HL-60 (cell line): Measurements from ENCODE around the gene TENM4.

Experiments
- DNase-seq, 2 experiments: peaks; one replicate each; pipeline ENCODE4 v3.0.0-alpha.2; 2010 to 2020; ENCODE audit warnings: low read depth in 1 of 2, low spot score in 1 of 2
- H3K27ac ChIP-seq: fragments of 250-450 bp; sonication (Bioruptor Pico); replicated peaks from 2 replicates; pipeline ENCODE4 v1.5.1; 2020; ENCODE audit warnings: mild to moderate bottlenecking, moderate library complexity
- H3K27me3 ChIP-seq: fragments of 250-450 bp; sonication (Bioruptor Pico); 2 replicates; pipeline ENCODE4 v1.5.1; 2021; ENCODE audit warnings: mild to moderate bottlenecking, moderate library complexity; ENCODE audit not compliant: insufficient read depth, poor library complexity, severe bottlenecking
- H3K4me3 ChIP-seq: replicated peaks from 2 replicates; pipeline ENCODE4 v1.5.1; 2011; ENCODE audit warnings: mild to moderate bottlenecking, control low read depth, low read length; ENCODE audit not compliant: insufficient read depth
- GABPA ChIP-seq: IDR thresholded peaks from 2 replicates; pipeline ENCODE4 v1.6.1; 2012; ENCODE audit warnings: low read depth
- POLR2AphosphoS5 ChIP-seq: IDR thresholded peaks from 2 replicates; pipeline ENCODE4 v1.6.1; 2012; ENCODE audit warnings: low read depth
- SPI1 ChIP-seq: IDR thresholded peaks from 2 replicates; pipeline ENCODE4 v1.6.1; 2012; ENCODE audit warnings: low read depth, mild to moderate bottlenecking, borderline replicate concordance
- TF ChIP-seq, protein P1 (sequence below): IDR thresholded peaks from 2 replicates; pipeline ENCODE4 v1.6.1; 2012; ENCODE audit warnings: low read depth; ENCODE audit not compliant: insufficient replicate concordance
- TF ChIP-seq, protein P2 (sequence below): IDR thresholded peaks from one replicate; pipeline ENCODE4 v1.5.1; 2011; ENCODE audit warnings: low read length, control low read depth, inconsistent platforms; ENCODE audit not compliant: insufficient read depth

TENM4 gene

DNA sequence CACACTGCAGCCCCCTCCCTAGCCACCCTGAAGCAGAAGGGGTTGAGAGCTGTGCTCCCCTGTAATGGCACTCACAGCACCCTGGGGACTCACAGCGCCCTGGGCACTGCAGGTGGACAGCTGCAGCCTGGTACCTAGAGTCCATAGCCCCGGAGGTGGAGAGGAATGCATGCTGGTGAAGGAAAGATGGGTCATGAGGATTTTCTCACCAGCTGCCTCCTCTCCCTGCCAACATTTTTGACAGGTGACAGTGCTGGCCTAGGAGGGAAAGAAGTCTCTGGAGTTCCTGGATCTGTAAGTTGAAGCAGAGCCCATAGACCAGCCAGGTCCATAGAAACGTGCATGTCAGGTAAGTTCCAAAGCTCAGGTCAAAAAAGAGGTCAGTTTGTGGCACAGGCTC lies 330.5 kb downstream of the TENM4 start:
- TF ChIP-seq POLR2AphosphoS5 (no peak), SPI1 (no peak), GABPA (no peak)
- TF ChIP-seq, protein P1, sequence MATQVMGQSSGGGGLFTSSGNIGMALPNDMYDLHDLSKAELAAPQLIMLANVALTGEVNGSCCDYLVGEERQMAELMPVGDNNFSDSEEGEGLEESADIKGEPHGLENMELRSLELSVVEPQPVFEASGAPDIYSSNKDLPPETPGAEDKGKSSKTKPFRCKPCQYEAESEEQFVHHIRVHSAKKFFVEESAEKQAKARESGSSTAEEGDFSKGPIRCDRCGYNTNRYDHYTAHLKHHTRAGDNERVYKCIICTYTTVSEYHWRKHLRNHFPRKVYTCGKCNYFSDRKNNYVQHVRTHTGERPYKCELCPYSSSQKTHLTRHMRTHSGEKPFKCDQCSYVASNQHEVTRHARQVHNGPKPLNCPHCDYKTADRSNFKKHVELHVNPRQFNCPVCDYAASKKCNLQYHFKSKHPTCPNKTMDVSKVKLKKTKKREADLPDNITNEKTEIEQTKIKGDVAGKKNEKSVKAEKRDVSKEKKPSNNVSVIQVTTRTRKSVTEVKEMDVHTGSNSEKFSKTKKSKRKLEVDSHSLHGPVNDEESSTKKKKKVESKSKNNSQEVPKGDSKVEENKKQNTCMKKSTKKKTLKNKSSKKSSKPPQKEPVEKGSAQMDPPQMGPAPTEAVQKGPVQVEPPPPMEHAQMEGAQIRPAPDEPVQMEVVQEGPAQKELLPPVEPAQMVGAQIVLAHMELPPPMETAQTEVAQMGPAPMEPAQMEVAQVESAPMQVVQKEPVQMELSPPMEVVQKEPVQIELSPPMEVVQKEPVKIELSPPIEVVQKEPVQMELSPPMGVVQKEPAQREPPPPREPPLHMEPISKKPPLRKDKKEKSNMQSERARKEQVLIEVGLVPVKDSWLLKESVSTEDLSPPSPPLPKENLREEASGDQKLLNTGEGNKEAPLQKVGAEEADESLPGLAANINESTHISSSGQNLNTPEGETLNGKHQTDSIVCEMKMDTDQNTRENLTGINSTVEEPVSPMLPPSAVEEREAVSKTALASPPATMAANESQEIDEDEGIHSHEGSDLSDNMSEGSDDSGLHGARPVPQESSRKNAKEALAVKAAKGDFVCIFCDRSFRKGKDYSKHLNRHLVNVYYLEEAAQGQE: no peak
- TF ChIP-seq, protein P2, sequence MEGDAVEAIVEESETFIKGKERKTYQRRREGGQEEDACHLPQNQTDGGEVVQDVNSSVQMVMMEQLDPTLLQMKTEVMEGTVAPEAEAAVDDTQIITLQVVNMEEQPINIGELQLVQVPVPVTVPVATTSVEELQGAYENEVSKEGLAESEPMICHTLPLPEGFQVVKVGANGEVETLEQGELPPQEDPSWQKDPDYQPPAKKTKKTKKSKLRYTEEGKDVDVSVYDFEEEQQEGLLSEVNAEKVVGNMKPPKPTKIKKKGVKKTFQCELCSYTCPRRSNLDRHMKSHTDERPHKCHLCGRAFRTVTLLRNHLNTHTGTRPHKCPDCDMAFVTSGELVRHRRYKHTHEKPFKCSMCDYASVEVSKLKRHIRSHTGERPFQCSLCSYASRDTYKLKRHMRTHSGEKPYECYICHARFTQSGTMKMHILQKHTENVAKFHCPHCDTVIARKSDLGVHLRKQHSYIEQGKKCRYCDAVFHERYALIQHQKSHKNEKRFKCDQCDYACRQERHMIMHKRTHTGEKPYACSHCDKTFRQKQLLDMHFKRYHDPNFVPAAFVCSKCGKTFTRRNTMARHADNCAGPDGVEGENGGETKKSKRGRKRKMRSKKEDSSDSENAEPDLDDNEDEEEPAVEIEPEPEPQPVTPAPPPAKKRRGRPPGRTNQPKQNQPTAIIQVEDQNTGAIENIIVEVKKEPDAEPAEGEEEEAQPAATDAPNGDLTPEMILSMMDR: no peak
- no peak overlapping the region for H3K27ac ChIP-seq
- no peak overlapping the region for H3K4me3 ChIP-seq
- DNase-seq: no peak
- H3K27me3 ChIP-seq: no peaks in the 10 kb centered on the region

DNA sequence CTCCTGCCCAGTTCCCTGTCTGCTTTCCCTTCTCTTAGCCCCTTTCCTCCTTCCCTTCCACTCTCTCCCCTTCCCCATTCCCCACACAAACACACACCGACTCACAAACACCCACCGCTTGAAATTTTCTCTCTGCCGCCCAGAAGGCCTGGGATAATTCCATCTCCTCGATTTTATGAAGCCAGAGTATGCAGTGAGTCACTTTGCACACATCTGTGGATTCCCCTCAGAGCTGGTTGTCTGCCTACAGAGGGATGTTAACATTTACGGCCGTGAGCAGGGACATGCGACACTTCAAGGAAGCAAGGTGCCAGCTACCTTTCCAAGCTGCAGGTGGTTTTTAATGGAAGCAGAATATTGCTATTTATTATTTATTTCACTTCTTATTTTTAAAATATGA lies 332.0 kb downstream of the TENM4 start:
- TF ChIP-seq POLR2AphosphoS5 (no peak), SPI1 (no peak)
- TF ChIP-seq, protein P1: no peak
- H3K27ac ChIP-seq: no peak overlapping the region
- H3K27me3 ChIP-seq: no peaks in the 10 kb centered on the region
- no peak overlapping the region for H3K4me3 ChIP-seq
- DNase-seq: no peak

DNA sequence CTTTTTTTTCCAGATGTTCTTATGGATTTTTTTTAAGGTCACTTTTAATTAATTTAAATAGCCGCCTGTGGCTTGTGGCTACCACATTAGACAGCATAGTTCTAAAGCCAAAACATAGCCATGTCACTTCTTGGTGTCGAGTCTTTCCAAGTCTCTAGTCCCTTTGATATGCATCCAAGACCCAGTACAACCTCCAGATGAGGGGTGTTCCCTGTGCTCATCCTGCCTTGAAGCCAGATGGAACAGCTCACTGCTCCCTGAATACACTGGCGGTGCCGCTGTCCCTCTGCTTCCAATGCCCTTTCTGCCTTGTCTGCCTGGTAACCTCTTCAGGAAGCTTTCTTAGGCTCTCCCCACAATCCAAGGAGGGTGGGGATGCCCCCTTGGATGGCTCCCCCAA lies 338.0 kb downstream of the TENM4 start:
- Histone ChIP-seq H3K27ac (no peak overlapping the region), H3K4me3 (no peak overlapping the region), H3K27me3 (no peaks in the 10 kb centered on the region)
- DNase-seq: no peak
- TF ChIP-seq, protein P2: no peak
- TF ChIP-seq POLR2AphosphoS5 (no peak), SPI1 (no peak), GABPA (no peak)
- TF ChIP-seq, protein P1: no peak

DNA sequence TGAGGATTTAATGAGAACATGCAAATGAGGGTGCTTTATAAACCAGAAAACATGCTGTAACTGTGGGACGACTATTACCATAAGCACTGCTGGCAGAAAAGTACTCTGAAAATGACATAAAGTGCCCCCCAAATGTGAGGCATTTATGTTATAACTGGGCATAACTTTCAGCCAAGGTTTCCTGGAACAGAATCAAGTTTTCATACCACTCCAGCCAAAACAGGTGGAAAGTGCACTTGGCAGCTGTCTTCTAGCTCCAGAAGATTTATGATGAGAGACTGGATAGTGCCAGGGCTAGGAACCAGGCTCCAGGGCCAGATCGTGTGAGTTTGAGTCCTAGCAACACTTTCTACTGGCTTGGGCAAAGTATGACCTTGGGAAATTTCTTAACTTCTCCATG lies 339.2 kb downstream of the TENM4 start:
- no peak for DNase-seq
- Histone ChIP-seq H3K27me3 (no peaks in the 10 kb centered on the region), H3K4me3 (no peak overlapping the region), H3K27ac (no peak overlapping the region)
- TF ChIP-seq, protein P2: no peak
- TF ChIP-seq GABPA: no peak
- TF ChIP-seq SPI1: no peak
- no peak for TF ChIP-seq POLR2AphosphoS5
- TF ChIP-seq, protein P1: no peak
